ENCODE measurements around the gene P2RX4.

DNA sequence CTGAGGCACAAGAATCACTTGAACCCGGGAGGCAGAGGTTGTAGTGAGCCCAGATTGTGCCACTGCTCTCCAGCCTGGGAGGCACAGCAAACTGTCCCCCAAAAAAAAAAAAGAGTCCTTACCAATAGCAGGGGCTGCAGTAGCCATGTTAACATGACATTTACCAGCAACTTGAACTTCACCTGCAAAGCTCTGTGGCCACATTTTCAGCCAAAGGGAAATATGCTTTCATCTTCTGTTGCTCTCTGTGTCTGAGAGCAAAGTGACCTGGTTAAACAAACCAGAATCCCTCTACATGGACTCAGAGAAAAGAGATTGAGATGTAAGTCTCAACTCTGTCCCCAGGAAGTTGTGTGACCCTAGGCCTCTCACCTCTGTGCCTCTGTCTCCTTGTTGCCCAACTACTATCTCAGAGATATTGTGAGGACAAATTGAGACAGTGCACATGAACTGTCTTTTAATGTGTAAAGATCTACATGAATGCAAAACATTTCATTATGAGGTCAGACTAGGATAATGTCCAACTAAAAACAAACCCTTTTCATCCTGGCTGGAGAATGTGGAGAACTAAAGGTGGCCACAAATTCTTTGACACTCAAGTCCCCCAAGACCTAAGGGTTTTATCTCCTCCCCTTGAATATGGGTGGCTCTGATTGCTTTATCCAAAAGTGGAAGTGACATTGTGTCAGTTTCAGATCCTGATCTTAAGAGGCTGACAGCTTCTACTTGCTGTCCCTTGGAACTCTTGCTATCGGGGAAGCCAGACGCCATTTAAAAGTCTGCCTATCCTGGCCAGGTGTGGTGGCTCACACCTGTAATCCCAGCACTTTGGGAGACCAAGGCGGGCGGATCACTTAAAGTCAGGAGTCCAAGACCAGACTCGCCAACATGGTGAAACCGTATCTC lies 24.7 kb upstream of the P2RX4 start:
- TF ChIP-seq POLR2A (IDR thresholded peaks at IDR 0.05): no peak
- no peak for TF ChIP-seq CTCF (IDR thresholded peaks at IDR 0.05)
